Body of pancreas (tissue), 4 donors: Measurements from ENCODE around the gene TNIK.

Experiments used
- CTCF ChIP-seq, 7 experiments: fragments of 450-650 bp in 4 of 7; fragments of 200-600 bp in 3 of 7; sonication (generic) in 3 of 7; IDR thresholded peaks; one replicate each; pipeline ENCODE4 v1.5.1; 2016 to 2019; ENCODE audit warnings: antibody characterized with exemption in 7 of 7
- POLR2A ChIP-seq, 3 donors: fragments of 450-650 bp; IDR thresholded peaks; one replicate each; pipeline ENCODE4 v1.6.1; 2016; ENCODE audit warnings: antibody characterized with exemption in 3 of 3, mild to moderate bottlenecking in 2 of 3

DNA sequence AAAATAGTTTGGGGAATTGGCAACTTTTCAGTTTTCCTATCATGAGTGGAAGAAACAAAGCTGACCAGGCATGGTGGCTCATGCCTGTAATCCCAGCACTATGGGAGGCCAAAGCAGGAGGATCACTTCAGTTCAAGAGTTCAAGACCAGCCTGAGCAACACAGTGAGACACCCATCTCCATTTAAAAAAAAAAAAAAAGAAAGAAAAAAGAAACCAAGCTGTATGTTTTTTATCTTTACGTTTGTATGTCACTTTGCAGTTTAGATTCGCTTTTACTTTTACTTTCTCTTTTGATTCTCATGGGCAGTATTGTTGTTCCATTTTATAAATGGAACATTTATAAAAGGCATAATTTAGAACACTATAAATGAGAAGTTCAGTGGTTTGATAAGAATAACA is 31.2 kb upstream of the TNIK start:
- TF ChIP-seq POLR2A (IDR thresholded peaks at IDR 0.05) (no peak), CTCF (IDR thresholded peaks at IDR 0.05) (no peak)
